Adrenal gland (tissue), 5 donors: Measurements from ENCODE around the gene MARF1.

Experiments used
- POLR2A ChIP-seq, 2 donors: fragments of 450-650 bp; IDR thresholded peaks; one replicate each; pipeline ENCODE4 v1.6.1; 2017; ENCODE audit warnings: antibody characterized with exemption in 2 of 2, mild to moderate bottlenecking in 2 of 2, moderate library complexity in 1 of 2
- TF ChIP-seq, protein P1 (sequence below), 6 experiments: fragments of 450-650 bp in 4 of 6; fragments of 200-600 bp in 2 of 6; sonication (generic) in 1 of 6; IDR thresholded peaks; 1 replicate in 5 of 6; 2 replicates in 1 of 6; pipeline versions ENCODE4 v1.5.1 to v1.8.0; 2016 to 2021; ENCODE audit warnings: antibody characterized with exemption in 6 of 6, mild to moderate bottlenecking in 2 of 6, moderate library complexity in 1 of 6
- donor health status: DM: no; HTN: no; CAD: no.

- TF ChIP-seq, protein P1, sequence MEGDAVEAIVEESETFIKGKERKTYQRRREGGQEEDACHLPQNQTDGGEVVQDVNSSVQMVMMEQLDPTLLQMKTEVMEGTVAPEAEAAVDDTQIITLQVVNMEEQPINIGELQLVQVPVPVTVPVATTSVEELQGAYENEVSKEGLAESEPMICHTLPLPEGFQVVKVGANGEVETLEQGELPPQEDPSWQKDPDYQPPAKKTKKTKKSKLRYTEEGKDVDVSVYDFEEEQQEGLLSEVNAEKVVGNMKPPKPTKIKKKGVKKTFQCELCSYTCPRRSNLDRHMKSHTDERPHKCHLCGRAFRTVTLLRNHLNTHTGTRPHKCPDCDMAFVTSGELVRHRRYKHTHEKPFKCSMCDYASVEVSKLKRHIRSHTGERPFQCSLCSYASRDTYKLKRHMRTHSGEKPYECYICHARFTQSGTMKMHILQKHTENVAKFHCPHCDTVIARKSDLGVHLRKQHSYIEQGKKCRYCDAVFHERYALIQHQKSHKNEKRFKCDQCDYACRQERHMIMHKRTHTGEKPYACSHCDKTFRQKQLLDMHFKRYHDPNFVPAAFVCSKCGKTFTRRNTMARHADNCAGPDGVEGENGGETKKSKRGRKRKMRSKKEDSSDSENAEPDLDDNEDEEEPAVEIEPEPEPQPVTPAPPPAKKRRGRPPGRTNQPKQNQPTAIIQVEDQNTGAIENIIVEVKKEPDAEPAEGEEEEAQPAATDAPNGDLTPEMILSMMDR (IDR thresholded peaks at IDR 0.05), result no peak
- no peak for TF ChIP-seq POLR2A (IDR thresholded peaks at IDR 0.05)
These were observed 45.8 kb downstream of the MARF1 start for GRCh38 chr16:15597135-15597534.
